GM12801 (cell line): Measurements from ENCODE around the gene ATG9A.

Source experiments
- TF ChIP-seq, protein P1 (sequence below): IDR thresholded peaks from one replicate; pipeline ENCODE4 v1.5.1; 2011; ENCODE audit warnings: control low read depth; ENCODE audit not compliant: insufficient read length; ENCODE audit errors: extremely low read depth

Gene ATG9A

DNA sequence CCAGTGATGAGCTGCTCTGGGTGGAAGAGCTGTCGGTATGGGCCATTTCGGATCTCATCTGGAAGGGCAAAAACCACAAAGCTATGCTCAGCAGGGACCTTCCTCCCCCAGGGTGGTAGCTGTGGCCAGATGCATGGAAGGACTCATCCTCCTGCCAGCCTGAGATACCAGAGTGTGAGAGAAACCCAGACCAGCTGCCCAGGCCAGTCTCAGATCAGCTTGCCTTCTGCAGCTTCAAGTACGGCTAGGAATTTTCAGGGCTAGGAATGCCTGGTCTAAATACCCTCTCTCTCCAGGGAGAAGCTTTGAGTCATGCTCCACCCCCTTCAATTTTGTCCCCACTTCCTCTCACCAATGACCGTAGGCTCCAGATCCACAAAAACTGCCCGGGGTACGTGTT, 22.2 kb upstream of the ATG9A start:
- TF ChIP-seq, protein P1, sequence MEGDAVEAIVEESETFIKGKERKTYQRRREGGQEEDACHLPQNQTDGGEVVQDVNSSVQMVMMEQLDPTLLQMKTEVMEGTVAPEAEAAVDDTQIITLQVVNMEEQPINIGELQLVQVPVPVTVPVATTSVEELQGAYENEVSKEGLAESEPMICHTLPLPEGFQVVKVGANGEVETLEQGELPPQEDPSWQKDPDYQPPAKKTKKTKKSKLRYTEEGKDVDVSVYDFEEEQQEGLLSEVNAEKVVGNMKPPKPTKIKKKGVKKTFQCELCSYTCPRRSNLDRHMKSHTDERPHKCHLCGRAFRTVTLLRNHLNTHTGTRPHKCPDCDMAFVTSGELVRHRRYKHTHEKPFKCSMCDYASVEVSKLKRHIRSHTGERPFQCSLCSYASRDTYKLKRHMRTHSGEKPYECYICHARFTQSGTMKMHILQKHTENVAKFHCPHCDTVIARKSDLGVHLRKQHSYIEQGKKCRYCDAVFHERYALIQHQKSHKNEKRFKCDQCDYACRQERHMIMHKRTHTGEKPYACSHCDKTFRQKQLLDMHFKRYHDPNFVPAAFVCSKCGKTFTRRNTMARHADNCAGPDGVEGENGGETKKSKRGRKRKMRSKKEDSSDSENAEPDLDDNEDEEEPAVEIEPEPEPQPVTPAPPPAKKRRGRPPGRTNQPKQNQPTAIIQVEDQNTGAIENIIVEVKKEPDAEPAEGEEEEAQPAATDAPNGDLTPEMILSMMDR = no peak

- TF ChIP-seq, protein P1 = no peak
These were observed 20.8 kb upstream of the ATG9A start for GRCh38 chr2:219250049-219250781.

GRCh38 chr2:219249203-219249980, 20.0 kb upstream of the ATG9A start:
- TF ChIP-seq, protein P1 = no peak

DNA sequence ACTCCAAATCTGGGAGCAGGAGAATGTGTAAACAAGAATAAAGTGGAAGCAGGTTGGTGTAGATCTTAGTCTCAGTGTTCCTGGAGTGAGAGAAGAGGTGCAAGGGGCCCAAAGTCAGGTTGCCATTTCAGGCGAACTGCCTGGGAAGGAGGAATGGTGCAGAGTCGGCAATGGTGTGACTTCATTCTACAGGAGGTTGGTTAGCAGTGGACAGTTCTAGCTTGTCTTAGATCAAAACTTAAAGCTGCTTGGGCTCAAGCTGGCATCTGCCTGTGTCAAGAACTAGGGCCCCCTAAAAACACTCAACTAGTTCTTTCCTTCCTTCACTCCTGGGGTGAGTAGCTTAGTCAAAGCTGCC, 19.4 kb upstream of the ATG9A start:
- TF ChIP-seq, protein P1 = no peak

DNA sequence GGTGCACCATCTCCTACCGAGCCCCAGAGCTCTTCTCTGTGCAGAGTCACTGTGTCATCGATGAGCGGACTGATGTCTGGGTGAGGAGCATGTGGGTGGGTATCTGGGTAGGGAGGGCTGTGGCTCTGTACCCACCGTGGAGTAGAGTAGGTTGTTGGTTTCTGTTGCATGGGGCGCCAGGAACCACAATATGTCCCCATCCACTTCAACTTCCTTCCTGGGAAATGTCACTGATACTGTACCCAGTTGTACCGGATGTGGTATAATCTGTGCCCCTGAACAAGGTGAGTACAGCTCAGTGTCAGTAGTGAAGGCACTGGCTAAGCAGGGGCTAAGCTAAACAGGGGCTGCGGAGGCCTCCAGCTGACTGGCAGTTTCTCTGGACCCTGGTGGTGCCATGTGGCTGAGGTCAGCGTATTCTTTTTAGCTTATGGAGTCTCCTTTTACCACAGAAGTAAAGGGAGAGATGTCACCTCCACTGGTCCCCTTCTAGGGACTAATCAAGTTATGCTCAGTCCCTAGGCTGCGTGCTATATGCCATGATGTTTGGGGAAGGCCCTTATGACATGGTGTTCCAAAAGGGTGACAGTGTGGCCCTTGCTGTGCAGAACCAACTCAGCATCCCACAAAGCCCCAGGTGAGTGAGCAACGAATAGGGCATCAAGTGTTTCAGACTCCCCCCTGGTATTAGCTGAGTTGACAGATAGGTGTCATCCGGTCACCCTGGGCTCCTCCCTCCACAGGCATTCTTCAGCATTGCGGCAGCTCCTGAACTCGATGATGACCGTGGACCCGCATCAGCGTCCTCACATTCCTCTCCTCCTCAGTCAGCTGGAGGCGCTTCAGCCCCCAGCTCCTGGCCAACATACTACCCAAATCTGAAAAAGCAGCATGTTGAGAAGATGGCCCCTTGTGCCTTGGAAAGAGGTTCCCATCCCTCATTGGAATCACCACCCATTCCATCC, 18.5 kb upstream of the ATG9A start:
- TF ChIP-seq, protein P1 = no peak

GRCh38 chr2:219246559-219246958, 17.1 kb upstream of the ATG9A start:
- TF ChIP-seq, protein P1 = no peak

DNA sequence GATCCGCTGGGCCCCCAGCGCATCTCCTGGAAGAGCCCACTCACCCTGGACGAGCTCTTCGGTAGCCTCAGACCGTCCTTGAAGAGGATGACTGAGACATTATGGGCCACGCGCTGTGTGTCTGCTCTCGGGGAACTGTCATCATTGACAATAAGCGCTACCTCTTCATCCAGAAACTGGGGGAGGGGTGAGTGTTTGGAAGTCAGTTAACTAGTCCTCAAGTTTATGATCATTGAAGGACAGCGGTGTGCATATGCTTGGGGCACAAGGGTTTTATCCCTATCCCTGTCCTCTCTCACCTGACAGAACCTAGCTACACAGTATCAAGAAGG, 16.4 kb upstream of the ATG9A start:
- TF ChIP-seq, protein P1 = no peak
